Measurements from ENCODE around the gene DLD. TPM values are rescaled to one million over a fixed set of nuclear protein-coding genes. Genes with fewer than 3 reads are reported as not detected.
A peak's percentile ranks its signal among the peaks of the same experiment; 100 is the strongest.

DLD gene
- total RNA-seq, 1 donor from 2014 or later = 89.9 TPM

DNA sequence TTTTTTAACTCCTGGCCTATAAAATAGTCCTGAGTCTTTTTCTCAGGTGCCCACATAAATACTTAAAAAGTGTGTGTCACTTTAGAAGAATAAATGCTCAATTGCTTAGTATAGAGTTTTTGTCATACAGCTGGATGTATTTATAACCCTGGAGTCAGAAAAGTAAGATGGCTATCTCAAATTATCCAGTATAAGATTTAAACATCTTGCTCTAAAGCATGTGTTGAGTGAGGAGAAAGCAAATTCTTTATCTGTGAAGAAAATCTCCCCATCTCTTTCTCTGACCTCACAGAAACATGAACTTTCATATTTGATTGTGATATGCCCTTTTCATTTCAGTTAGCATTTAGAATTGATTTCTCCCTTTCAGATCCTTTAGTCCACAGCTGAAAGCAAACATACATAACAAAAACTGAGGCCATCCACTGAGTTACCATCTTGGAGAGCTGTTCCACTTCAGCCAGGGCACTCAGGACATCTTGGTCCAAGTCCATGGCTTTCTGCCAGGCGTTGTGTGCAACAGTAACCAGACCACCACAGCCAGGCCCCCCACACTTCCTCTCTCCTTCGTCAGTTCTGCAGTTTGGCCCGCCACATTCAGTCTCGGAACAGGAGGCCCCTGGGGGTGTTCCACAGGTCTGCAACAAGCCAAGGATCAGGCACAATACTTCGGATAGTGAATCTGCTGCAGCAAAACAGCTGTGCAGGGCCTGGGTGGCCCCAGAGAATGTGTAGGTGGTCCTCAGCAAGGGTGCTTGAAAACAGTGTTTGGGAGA, 40.9 kb downstream of the DLD start:
- TF ChIP-seq, protein P1, sequence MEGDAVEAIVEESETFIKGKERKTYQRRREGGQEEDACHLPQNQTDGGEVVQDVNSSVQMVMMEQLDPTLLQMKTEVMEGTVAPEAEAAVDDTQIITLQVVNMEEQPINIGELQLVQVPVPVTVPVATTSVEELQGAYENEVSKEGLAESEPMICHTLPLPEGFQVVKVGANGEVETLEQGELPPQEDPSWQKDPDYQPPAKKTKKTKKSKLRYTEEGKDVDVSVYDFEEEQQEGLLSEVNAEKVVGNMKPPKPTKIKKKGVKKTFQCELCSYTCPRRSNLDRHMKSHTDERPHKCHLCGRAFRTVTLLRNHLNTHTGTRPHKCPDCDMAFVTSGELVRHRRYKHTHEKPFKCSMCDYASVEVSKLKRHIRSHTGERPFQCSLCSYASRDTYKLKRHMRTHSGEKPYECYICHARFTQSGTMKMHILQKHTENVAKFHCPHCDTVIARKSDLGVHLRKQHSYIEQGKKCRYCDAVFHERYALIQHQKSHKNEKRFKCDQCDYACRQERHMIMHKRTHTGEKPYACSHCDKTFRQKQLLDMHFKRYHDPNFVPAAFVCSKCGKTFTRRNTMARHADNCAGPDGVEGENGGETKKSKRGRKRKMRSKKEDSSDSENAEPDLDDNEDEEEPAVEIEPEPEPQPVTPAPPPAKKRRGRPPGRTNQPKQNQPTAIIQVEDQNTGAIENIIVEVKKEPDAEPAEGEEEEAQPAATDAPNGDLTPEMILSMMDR (IDR thresholded peaks at IDR 0.05; ENCODE audit: unreplicated experiment) = no peak
- no peaks in the 10 kb centered on the region for H3K27me3 Mint-ChIP-seq (ENCODE audit: unreplicated experiment)
- H3K4me3 Mint-ChIP-seq (ENCODE audit: unreplicated experiment) = peak overlapping the region; percentile 64
- peaks cover 31% of the 10 kb centered on the region for H3K4me1 Mint-ChIP-seq (ENCODE audit: unreplicated experiment)
- H3K9me3 Mint-ChIP-seq (ENCODE audit: unreplicated experiment) = no peaks in the 10 kb centered on the region
- H3K36me3 Mint-ChIP-seq (ENCODE audit: low read depth, unreplicated experiment) = peaks cover 62% of the 10 kb centered on the region
- H3K27ac Mint-ChIP-seq (ENCODE audit: unreplicated experiment) = peak overlapping the region; percentile 64
- DNase-seq (ENCODE audit: low spot score) = no peak

DNA sequence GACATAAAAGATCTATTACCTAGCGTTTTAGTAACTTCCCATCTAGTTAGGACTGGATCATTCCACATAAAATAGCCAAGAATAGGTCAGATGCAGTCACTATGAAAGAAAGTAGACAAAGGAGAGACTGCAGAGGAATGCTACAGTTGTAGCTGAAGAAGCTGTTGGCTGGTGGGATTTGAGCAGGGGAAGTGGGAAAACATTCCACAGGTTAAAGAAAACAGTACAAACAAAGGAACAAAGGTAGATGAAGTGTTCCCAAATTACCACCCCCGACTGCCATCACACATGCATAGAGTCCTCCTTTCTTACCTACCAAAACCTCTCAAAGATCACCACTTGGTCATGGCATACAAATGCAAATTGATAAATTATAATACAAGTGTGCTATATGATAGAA, 41.8 kb downstream of the DLD start:
- Mint-ChIP-seq H3K36me3 (ENCODE audit: low read depth, unreplicated experiment) (peaks cover 59% of the 10 kb centered on the region), H3K4me1 (ENCODE audit: unreplicated experiment) (peaks cover 31% of the 10 kb centered on the region), H3K27me3 (ENCODE audit: unreplicated experiment) (no peaks in the 10 kb centered on the region), H3K9me3 (ENCODE audit: unreplicated experiment) (no peaks in the 10 kb centered on the region), H3K27ac (ENCODE audit: unreplicated experiment) (peak overlapping the region; percentile 77), H3K4me3 (ENCODE audit: unreplicated experiment) (peak overlapping the region; percentile 20)
- TF ChIP-seq, protein P1 (IDR thresholded peaks at IDR 0.05; ENCODE audit: unreplicated experiment) = no peak
- no peak for DNase-seq (ENCODE audit: low spot score)

DNA sequence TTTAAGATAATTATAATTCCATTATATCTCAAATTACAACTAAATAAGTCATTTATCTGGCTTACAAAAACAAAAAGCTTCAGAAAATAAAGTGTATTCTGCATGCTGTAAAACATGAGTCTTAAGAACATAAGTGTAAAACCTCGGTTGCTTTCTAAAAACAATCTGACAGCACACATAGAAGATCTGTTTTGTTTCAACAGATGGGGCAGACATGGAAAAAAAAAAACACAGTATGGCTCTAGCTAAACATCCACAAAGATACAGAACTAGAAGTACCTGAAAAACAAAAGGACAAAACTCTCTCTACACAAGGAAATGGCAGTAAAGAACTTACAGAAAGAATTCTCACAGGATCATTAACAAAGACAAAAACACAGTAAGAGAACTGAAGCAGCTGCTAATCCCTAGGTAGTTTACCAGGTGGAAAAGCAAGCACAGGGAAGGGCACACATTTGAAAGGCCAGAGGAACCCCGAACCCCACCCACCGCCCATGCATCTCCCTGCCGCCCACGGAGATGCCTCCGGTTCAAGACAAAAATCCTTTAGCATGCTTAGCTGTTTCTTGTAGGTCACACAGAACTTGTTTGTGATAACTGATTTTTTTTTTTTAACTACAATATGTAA, 42.5 kb downstream of the DLD start:
- TF ChIP-seq, protein P1 (IDR thresholded peaks at IDR 0.05; ENCODE audit: unreplicated experiment) = no peak
- no peak overlapping the region for H3K4me3 Mint-ChIP-seq (ENCODE audit: unreplicated experiment)
- H3K4me1 Mint-ChIP-seq (ENCODE audit: unreplicated experiment) = peaks cover 33% of the 10 kb centered on the region
- H3K36me3 Mint-ChIP-seq (ENCODE audit: low read depth, unreplicated experiment) = peaks cover 58% of the 10 kb centered on the region
- H3K27ac Mint-ChIP-seq (ENCODE audit: unreplicated experiment) = peak overlapping the region; percentile 87
- no peaks in the 10 kb centered on the region for H3K9me3 Mint-ChIP-seq (ENCODE audit: unreplicated experiment)
- no peaks in the 10 kb centered on the region for H3K27me3 Mint-ChIP-seq (ENCODE audit: unreplicated experiment)
- DNase-seq (ENCODE audit: low spot score) = no peak

DNA sequence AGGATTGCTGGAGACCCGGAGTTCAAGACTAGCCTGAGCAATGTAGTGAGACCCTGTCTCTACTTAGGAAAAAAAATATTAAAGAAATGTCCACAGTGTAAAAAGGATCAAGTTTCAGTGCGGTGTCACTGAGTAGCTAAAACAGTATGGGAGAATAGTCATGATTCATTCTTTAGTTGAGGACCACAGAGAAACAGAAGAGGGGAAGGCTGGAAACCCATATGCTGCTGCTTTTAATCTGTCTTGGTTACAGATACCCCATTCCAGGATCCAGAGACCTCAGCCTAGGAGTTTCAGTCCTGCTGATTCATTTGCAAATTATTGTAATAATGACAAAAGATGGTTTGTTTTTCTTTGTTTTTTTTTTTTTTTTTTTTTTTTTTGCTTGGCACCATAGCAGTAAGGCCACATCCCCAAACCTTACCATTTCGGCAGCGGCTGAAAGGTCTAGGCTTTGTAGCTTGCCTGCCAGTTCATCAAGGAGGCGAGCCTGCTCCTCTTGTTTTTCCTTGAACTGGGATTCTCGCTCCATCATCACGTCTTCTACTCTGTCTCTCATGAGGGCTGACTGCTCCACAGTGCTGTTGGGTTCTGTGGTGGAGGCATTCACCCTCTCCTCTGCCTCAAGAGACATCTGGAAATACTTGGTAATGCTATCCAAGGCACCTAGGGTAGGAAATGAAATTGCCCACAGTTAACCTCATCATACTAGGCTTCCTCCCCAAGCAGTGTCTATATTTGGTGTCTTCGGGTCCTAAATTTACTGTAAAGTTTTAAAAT, 44.2 kb downstream of the DLD start:
- Mint-ChIP-seq H3K4me1 (ENCODE audit: unreplicated experiment) (peaks cover 37% of the 10 kb centered on the region), H3K9me3 (ENCODE audit: unreplicated experiment) (no peaks in the 10 kb centered on the region), H3K36me3 (ENCODE audit: low read depth, unreplicated experiment) (peaks cover 58% of the 10 kb centered on the region), H3K4me3 (ENCODE audit: unreplicated experiment) (no peak overlapping the region), H3K27ac (ENCODE audit: unreplicated experiment) (peak overlapping the region; percentile 77), H3K27me3 (ENCODE audit: unreplicated experiment) (no peaks in the 10 kb centered on the region)
- no peak for DNase-seq (ENCODE audit: low spot score)
- TF ChIP-seq, protein P1 (IDR thresholded peaks at IDR 0.05; ENCODE audit: unreplicated experiment) = no peak
